CD4-positive, alpha-beta T cell (primary cell): Measurements from ENCODE around the gene CCDC3. TPM values are rescaled to one million over a fixed set of nuclear protein-coding genes. Genes with fewer than 3 reads are reported as not detected.

Experiments used
- ATAC-seq: fragments of 200-7000 bp; cut with Tn5 transposase; one replicate; pipeline ENCODE4 v1.10.0; 2022; ENCODE audit warnings: mild to moderate bottlenecking; ENCODE audit not compliant: poor library complexity
- CTCF ChIA-PET: fragments of 350-600 bp; sonication (Branson Sonifier 250); formaldehyde crosslinking; loops from one replicate; lab custom pipeline; 2021; ENCODE audit warnings: antibody characterized with exemption, inconsistent platforms; lab: Charles Lee
- POLR2A ChIA-PET: fragments of 350-600 bp; sonication (Branson Sonifier 250); formaldehyde crosslinking; loops from one replicate; lab custom pipeline; 2021; ENCODE audit warnings: antibody characterized with exemption, inconsistent platforms; lab: Charles Lee
- DNase-seq, 14 experiments: peaks; one replicate each; pipeline ENCODE4 v3.0.0-alpha.2; 2013 to 2020; ENCODE audit warnings: mixed read lengths in 2 of 14
- H3K27ac ChIP-seq, 2 donors: one replicate each; pipeline versions ENCODE4 v1.5.1 to v1.7.0; 2013; ENCODE audit warnings: low read length in 2 of 2, low read depth in 1 of 2, mild to moderate bottlenecking in 1 of 2
- H3K27me3 ChIP-seq, 2 experiments: 1 replicate in 1 of 2; 2 replicates in 1 of 2; pipeline versions ENCODE4 v1.6.1 to v1.7.0; 2013; ENCODE audit warnings: low read length in 2 of 2, control low read depth in 1 of 2, mild to moderate bottlenecking in 1 of 2, moderate library complexity in 1 of 2; ENCODE audit not compliant: insufficient read depth in 2 of 2, control insufficient read depth in 1 of 2
- H3K36me3 ChIP-seq: one replicate; pipeline ENCODE4 v1.6.1; 2013; ENCODE audit warnings: low read length, control low read depth; ENCODE audit not compliant: insufficient read depth
- H3K4me1 ChIP-seq: one replicate; pipeline ENCODE4 v1.6.1; 2013; ENCODE audit warnings: low read length, control low read depth; ENCODE audit not compliant: insufficient read depth
- H3K4me3 ChIP-seq: one replicate; pipeline ENCODE4 v1.5.1; 2013; ENCODE audit warnings: mild to moderate bottlenecking, low read length, moderate library complexity
- H3K9me3 ChIP-seq, 2 experiments: 1 replicate in 1 of 2; 2 replicates in 1 of 2; pipeline versions ENCODE4 v1.6.1 to v1.7.0; 2013; ENCODE audit warnings: low read length in 2 of 2, mild to moderate bottlenecking in 2 of 2, control low read depth in 1 of 2, moderate library complexity in 1 of 2; ENCODE audit not compliant: control insufficient read depth in 1 of 2, insufficient read depth in 1 of 2
- H3K27ac Mint-ChIP-seq: one replicate; pipeline ENCODE4 v1.8.0; 2020; ENCODE audit warnings: mixed read lengths
- H3K27me3 Mint-ChIP-seq: one replicate; pipeline ENCODE4 v1.8.0; 2021; ENCODE audit warnings: mixed read lengths
- H3K36me3 Mint-ChIP-seq: one replicate; pipeline ENCODE4 v1.8.0; 2021; ENCODE audit warnings: low read depth, mixed read lengths
- H3K4me1 Mint-ChIP-seq: one replicate; pipeline ENCODE4 v1.8.0; 2021; ENCODE audit warnings: low read depth, mixed read lengths
- H3K4me3 Mint-ChIP-seq: one replicate; pipeline ENCODE4 v1.8.0; 2020; ENCODE audit warnings: mild to moderate bottlenecking, mixed read lengths
- H3K9me3 Mint-ChIP-seq: one replicate; pipeline ENCODE4 v1.8.0; 2020; ENCODE audit warnings: mixed read lengths
- intact Hi-C, 2 experiments: fragments of 100-400 bp; cut with DNase I in 1 of 2; cut with micrococcal nuclease in 1 of 2; formaldehyde crosslinking; loops; one replicate each; pipeline versions ENCODE4 v1.15.1 to v1.9.0; 2023 to 2025; cut with DNase I, micrococcal nuclease
- total RNA-seq, 174 experiments: library from RNA in 2 of 174; stranded (reverse) in 2 of 174; gene quantifications; one replicate each; pipeline ENCODE4 v1.2.3 and lab custom pipeline; 2021 to 2026
- TF ChIP-seq, protein P1 (sequence below): fragments of 200-600 bp; IDR thresholded peaks from one replicate; pipeline ENCODE4 v1.8.0; 2022; ENCODE audit warnings: antibody characterized with exemption, mild to moderate bottlenecking

The CCDC3 gene
- total RNA-seq, 2 experiments from 2014 or later: 0.08 TPM; not detected in 1

DNA sequence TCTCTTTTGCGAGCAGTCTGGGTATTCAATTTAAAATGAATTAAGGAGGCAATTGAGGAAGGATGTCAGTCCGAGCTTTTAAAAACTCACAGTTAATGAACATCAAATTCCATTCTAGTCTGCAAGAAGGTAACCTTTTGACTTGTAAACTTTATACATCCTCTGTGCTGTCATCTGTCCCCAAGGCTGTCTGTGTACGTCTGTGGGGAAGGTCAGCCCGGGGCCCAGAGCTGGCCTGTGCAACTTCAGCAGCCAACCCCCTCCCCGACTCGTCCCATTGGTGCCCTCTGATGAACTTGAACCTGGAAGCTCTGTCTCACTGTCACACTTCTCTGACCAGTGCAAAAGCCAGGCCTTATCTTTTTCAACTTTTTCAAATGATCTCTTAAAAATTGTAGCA is 80.3 kb downstream of the CCDC3 start:
- no peaks in the 10 kb centered on the region for H3K36me3 Mint-ChIP-seq
- H3K4me3 Mint-ChIP-seq: no peak overlapping the region
- Histone ChIP-seq H3K27ac (no peak overlapping the region), H3K27me3 (no peaks in the 10 kb centered on the region), H3K36me3 (no peaks in the 10 kb centered on the region), H3K4me1 (no peaks in the 10 kb centered on the region), H3K4me3 (no peak overlapping the region), H3K9me3 (peaks cover 0 to 11% of the 10 kb centered on the region in 2 experiments)
- TF ChIP-seq, protein P1, sequence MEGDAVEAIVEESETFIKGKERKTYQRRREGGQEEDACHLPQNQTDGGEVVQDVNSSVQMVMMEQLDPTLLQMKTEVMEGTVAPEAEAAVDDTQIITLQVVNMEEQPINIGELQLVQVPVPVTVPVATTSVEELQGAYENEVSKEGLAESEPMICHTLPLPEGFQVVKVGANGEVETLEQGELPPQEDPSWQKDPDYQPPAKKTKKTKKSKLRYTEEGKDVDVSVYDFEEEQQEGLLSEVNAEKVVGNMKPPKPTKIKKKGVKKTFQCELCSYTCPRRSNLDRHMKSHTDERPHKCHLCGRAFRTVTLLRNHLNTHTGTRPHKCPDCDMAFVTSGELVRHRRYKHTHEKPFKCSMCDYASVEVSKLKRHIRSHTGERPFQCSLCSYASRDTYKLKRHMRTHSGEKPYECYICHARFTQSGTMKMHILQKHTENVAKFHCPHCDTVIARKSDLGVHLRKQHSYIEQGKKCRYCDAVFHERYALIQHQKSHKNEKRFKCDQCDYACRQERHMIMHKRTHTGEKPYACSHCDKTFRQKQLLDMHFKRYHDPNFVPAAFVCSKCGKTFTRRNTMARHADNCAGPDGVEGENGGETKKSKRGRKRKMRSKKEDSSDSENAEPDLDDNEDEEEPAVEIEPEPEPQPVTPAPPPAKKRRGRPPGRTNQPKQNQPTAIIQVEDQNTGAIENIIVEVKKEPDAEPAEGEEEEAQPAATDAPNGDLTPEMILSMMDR: no peak
- intact Hi-C loops: no loop called here
- DNase-seq (no peak), ATAC-seq (no peak)
- H3K9me3 Mint-ChIP-seq: no peaks in the 10 kb centered on the region
- no peaks in the 10 kb centered on the region for H3K27me3 Mint-ChIP-seq
- ChIA-PET POLR2A (no interaction called here), CTCF (no interaction called here)
- H3K4me1 Mint-ChIP-seq: no peaks in the 10 kb centered on the region
- H3K27ac Mint-ChIP-seq: no peak overlapping the region

DNA sequence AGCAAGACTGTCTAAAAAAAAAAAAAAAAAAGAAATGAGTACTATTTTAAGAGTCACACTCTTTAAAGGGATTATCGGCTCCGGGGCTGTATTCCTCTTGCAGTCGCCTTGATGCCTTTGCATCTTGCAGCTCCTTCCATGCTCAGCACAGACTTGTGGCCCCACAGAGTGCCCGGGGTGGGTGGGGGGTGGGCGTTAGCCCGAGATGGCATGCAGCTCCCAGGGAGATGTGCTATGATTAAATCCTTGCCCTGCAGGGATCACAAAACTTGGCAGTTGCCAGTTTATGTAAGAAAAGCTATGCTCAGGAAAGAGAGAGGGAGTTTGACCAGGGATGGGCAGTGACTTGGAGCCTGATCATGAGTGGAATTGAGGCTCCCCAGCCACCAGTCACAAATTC is 81.9 kb downstream of the CCDC3 start:
- no peaks in the 10 kb centered on the region for H3K9me3 Mint-ChIP-seq
- TF ChIP-seq, protein P1: no peak
- Histone ChIP-seq H3K9me3 (peaks cover 0 to 8% of the 10 kb centered on the region in 2 experiments), H3K4me1 (no peaks in the 10 kb centered on the region), H3K27me3 (peaks cover 0 to 2% of the 10 kb centered on the region in 2 experiments), H3K4me3 (no peak overlapping the region), H3K27ac (no peak overlapping the region), H3K36me3 (no peaks in the 10 kb centered on the region)
- CTCF ChIA-PET: no interaction called here
- H3K36me3 Mint-ChIP-seq: no peaks in the 10 kb centered on the region
- POLR2A ChIA-PET: no interaction called here
- no peak overlapping the region for H3K27ac Mint-ChIP-seq
- no peaks in the 10 kb centered on the region for H3K4me1 Mint-ChIP-seq
- no peak overlapping the region for H3K4me3 Mint-ChIP-seq
- intact Hi-C loops: no loop called here
- ATAC-seq (no peak), DNase-seq (no peak)
- H3K27me3 Mint-ChIP-seq: no peaks in the 10 kb centered on the region

DNA sequence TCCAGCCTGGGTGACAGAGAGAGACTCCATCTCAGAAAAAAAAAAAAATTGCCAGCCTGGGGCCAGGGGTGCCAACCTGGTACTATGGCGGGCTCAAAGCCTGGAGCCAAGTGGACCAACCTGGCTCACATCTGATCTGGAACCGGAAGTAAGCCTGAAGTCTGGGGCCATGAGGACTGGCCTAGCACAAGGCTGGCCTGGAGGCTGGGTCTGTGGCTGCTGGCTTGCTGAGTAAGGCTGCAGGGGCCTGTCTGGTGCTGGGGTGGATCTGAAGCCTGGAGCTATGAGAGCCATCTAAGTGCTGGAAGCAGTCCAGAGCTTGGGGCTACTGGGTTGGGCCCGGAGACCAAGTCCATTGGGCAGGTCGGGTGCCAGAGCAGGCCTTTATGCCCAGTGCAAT is 84.9 kb downstream of the CCDC3 start:
- ATAC-seq: no peak

More for the DNA sequence above, 84.9 kb downstream of the CCDC3 start:
- Mint-ChIP-seq H3K27me3 (peaks cover 7% of the 10 kb centered on the region), H3K4me1 (no peaks in the 10 kb centered on the region), H3K4me3 (no peak overlapping the region), H3K27ac (no peak overlapping the region), H3K36me3 (no peaks in the 10 kb centered on the region), H3K9me3 (peaks cover 7% of the 10 kb centered on the region)
- no peaks in the 10 kb centered on the region for H3K4me1 ChIP-seq
- ChIA-PET POLR2A (no interaction called here), CTCF (no interaction called here)
- H3K36me3 ChIP-seq: no peaks in the 10 kb centered on the region
- DNase-seq: no peak
- no peak overlapping the region for H3K27ac ChIP-seq
- TF ChIP-seq, protein P1: no peak
- intact Hi-C loops: no loop called here
- H3K9me3 ChIP-seq: peaks cover 0 to 8% of the 10 kb centered on the region in 2 experiments
- no peak overlapping the region for H3K4me3 ChIP-seq
- peaks cover 0 to 2% of the 10 kb centered on the region in 2 experiments for H3K27me3 ChIP-seq
